ENCODE results near the gene HP. TPM values are rescaled to one million over a fixed set of nuclear protein-coding genes. Genes with fewer than 3 reads are reported as not detected.

The HP gene
- total RNA-seq, 1 donor from 2014 or later, result not detected

- no peak for ATAC-seq (ENCODE audit: low read depth)
- Mint-ChIP-seq H3K4me1 (no peaks in the 10 kb centered on the region), H3K36me3 (ENCODE audit: low read depth) (peaks cover 25% of the 10 kb centered on the region), H3K9me3 (peaks cover 3% of the 10 kb centered on the region), H3K4me3 (no peak overlapping the region), H3K27ac (no peak overlapping the region), H3K27me3 (no peaks in the 10 kb centered on the region)
- ChIA-PET POLR2A (no interaction called here), CTCF (no interaction called here)
- no peak for TF ChIP-seq CTCF (IDR thresholded peaks at IDR 0.05)
- intact Hi-C loops (cut with micrococcal nuclease), result no loop called here
- DNase-seq, result no peak
Observed at GRCh38 chr16:72043058-72043457, 11.2 kb upstream of the HP start.

- intact Hi-C loops (cut with micrococcal nuclease), result no loop called here
- peaks cover 25% of the 10 kb centered on the region for H3K36me3 Mint-ChIP-seq (ENCODE audit: low read depth)
- CTCF ChIA-PET, result no interaction called here
Observed at GRCh38 chr16:72043539-72043938, 10.8 kb upstream of the HP start.

GRCh38 chr16:72044296-72044695 is 10.0 kb upstream of the HP start:
- ChIA-PET CTCF (no interaction called here), POLR2A (no interaction called here)
- Mint-ChIP-seq H3K36me3 (ENCODE audit: low read depth) (peaks cover 30% of the 10 kb centered on the region), H3K27ac (no peak overlapping the region), H3K4me3 (no peak overlapping the region), H3K9me3 (peaks cover 9% of the 10 kb centered on the region), H3K27me3 (no peaks in the 10 kb centered on the region), H3K4me1 (no peaks in the 10 kb centered on the region)
- intact Hi-C loops (cut with micrococcal nuclease), result no loop called here
- no peak for TF ChIP-seq CTCF (IDR thresholded peaks at IDR 0.05)
- DNase-seq (no peak), ATAC-seq (ENCODE audit: low read depth) (no peak)

More at GRCh38 chr16:72043539-72043938, 10.8 kb upstream of the HP start:
- ATAC-seq (ENCODE audit: low read depth) (no peak), DNase-seq (no peak)
- Mint-ChIP-seq H3K27ac (no peak overlapping the region), H3K4me1 (no peaks in the 10 kb centered on the region), H3K27me3 (no peaks in the 10 kb centered on the region), H3K9me3 (peaks cover 3% of the 10 kb centered on the region), H3K4me3 (no peak overlapping the region)
- no peak for TF ChIP-seq CTCF (IDR thresholded peaks at IDR 0.05)
- POLR2A ChIA-PET, result no interaction called here

- Mint-ChIP-seq H3K27ac (no peak overlapping the region), H3K4me3 (no peak overlapping the region), H3K36me3 (ENCODE audit: low read depth) (peaks cover 30% of the 10 kb centered on the region), H3K27me3 (no peaks in the 10 kb centered on the region), H3K4me1 (no peaks in the 10 kb centered on the region), H3K9me3 (peaks cover 11% of the 10 kb centered on the region)
- intact Hi-C loops (cut with micrococcal nuclease), result no loop called here
- CTCF ChIA-PET, result no interaction called here
- POLR2A ChIA-PET, result no interaction called here
- no peak for ATAC-seq (ENCODE audit: low read depth)
- no peak for DNase-seq
- TF ChIP-seq CTCF (IDR thresholded peaks at IDR 0.05), result no peak
Observed at GRCh38 chr16:72044825-72045359, 9.4 kb upstream of the HP start.

- DNase-seq, result no peak
- TF ChIP-seq CTCF (IDR thresholded peaks at IDR 0.05), result no peak
- no peak for ATAC-seq (ENCODE audit: low read depth)
- POLR2A ChIA-PET, result no interaction called here
- Mint-ChIP-seq H3K4me3 (no peak overlapping the region), H3K27ac (no peak overlapping the region), H3K4me1 (no peaks in the 10 kb centered on the region), H3K36me3 (ENCODE audit: low read depth) (peaks cover 6% of the 10 kb centered on the region), H3K9me3 (peaks cover 10% of the 10 kb centered on the region), H3K27me3 (no peaks in the 10 kb centered on the region)
- intact Hi-C loops (cut with micrococcal nuclease), result no loop called here
- CTCF ChIA-PET, result no interaction called here
Observed at GRCh38 chr16:72049110-72049509, 5.2 kb upstream of the HP start.

All from activated B cell treated with CpG ODN at 0.5 μM for 24 hours (primary cell).